Stomach (tissue), 4 donors: ENCODE data around the gene ADGRG4.

Experiments used
- EP300 ChIP-seq: sonication (generic); formaldehyde crosslinking; IDR thresholded peaks from one replicate; pipeline ENCODE4 v1.6.1; 2017; ENCODE audit warnings: antibody characterized with exemption
- POLR2A ChIP-seq, 4 donors: fragments of 450-650 bp; IDR thresholded peaks; one replicate each; pipeline ENCODE4 v1.6.1; 2016; ENCODE audit warnings: antibody characterized with exemption in 4 of 4, control low read depth in 2 of 4, mild to moderate bottlenecking in 1 of 4, moderate library complexity in 1 of 4
- TF ChIP-seq, protein P1 (sequence below), 7 experiments: fragments of 450-650 bp in 4 of 7; fragments of 200-600 bp in 3 of 7; sonication (generic) in 3 of 7; IDR thresholded peaks; one replicate each; pipeline ENCODE4 v1.5.1; 2016 to 2019; ENCODE audit warnings: antibody characterized with exemption in 7 of 7, control low read depth in 2 of 7, mild to moderate bottlenecking in 1 of 7

DNA sequence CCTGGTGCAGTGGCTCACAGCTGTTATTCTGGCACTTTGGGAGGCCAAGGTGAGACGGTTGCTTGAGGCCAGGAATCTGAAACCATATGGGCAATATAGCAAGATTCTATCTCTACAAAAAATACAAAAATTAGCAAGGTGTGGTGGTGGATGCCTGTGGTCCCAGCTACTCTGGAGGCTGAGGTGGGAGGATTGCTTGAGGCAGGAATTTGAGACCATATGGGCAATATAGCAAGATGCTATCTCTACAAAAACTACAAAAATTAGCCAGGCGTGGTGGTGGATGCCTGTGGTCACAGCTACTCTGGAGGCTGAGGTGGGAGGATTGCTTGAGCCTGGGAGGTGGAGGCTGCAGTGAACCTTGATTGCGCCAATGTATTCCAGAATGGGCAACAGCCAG is 2.3 kb downstream of the ADGRG4 start:
- TF ChIP-seq POLR2A (IDR thresholded peaks at IDR 0.05) (no peak), EP300 (no peak)
- TF ChIP-seq, protein P1, sequence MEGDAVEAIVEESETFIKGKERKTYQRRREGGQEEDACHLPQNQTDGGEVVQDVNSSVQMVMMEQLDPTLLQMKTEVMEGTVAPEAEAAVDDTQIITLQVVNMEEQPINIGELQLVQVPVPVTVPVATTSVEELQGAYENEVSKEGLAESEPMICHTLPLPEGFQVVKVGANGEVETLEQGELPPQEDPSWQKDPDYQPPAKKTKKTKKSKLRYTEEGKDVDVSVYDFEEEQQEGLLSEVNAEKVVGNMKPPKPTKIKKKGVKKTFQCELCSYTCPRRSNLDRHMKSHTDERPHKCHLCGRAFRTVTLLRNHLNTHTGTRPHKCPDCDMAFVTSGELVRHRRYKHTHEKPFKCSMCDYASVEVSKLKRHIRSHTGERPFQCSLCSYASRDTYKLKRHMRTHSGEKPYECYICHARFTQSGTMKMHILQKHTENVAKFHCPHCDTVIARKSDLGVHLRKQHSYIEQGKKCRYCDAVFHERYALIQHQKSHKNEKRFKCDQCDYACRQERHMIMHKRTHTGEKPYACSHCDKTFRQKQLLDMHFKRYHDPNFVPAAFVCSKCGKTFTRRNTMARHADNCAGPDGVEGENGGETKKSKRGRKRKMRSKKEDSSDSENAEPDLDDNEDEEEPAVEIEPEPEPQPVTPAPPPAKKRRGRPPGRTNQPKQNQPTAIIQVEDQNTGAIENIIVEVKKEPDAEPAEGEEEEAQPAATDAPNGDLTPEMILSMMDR (IDR thresholded peaks at IDR 0.05) = no peak
